Neural cell (in vitro differentiated cells): ENCODE results near the gene DCLK1. TPM values are rescaled to one million over a fixed set of nuclear protein-coding genes. Genes with fewer than 3 reads are reported as not detected.

Experiments
- H2AFZ ChIP-seq: fragments of 200-600, 300-800 bp; sonication (generic), shearing (Covaris generic); 2 replicates; pipeline ENCODE4 v1.6.0; 2014; ENCODE audit warnings: low read depth, mild to moderate bottlenecking, antibody characterized with exemption, low read length, moderate library complexity
- H3F3A ChIP-seq: fragments of 200-600 bp; shearing (Covaris generic); 2 replicates; pipeline ENCODE4 v1.6.1; 2016; ENCODE audit warnings: mild to moderate bottlenecking, moderate library complexity, mixed read lengths, antibody characterized with exemption, low read length; ENCODE audit not compliant: insufficient read depth, poor library complexity, severe bottlenecking
- H3K27ac ChIP-seq: fragments of 200-600, 300-800 bp; sonication (generic), shearing (Covaris generic); 2 replicates; pipeline ENCODE4 v1.5.1; 2014; ENCODE audit warnings: mild to moderate bottlenecking, low read length, moderate library complexity
- H3K27me3 ChIP-seq: fragments of 300-800, 200-600 bp; sonication (generic), shearing (Covaris generic); 2 replicates; pipeline ENCODE4 v1.6.0; 2014; ENCODE audit warnings: mild to moderate bottlenecking, low read depth, low read length, moderate library complexity; ENCODE audit not compliant: insufficient read depth
- H3K36me3 ChIP-seq: fragments of 300-800, 200-600 bp; sonication (generic), shearing (Covaris generic); 2 replicates; pipeline ENCODE4 v1.5.1; 2014; ENCODE audit warnings: mild to moderate bottlenecking, antibody characterized with exemption, low read length, moderate library complexity; ENCODE audit not compliant: insufficient read depth
- H3K4me2 ChIP-seq: fragments of 300-800, 200-600 bp; sonication (generic), shearing (Covaris generic); 2 replicates; pipeline ENCODE4 v1.6.0; 2014; ENCODE audit warnings: mild to moderate bottlenecking, low read length
- H3K4me3 ChIP-seq: fragments of 300-800, 200-600 bp; sonication (generic), shearing (Covaris generic); 2 replicates; pipeline ENCODE4 v1.5.1; 2014; ENCODE audit warnings: mild to moderate bottlenecking, low read length, moderate library complexity
- H3K79me2 ChIP-seq: fragments of 200-600 bp; shearing (Covaris generic); replicated peaks from 2 replicates; pipeline ENCODE4 v1.6.0; 2014; ENCODE audit warnings: mild to moderate bottlenecking, low read length, moderate library complexity; ENCODE audit not compliant: insufficient read depth
- H3K9ac ChIP-seq: fragments of 300-800, 200-600 bp; sonication (generic), shearing (Covaris generic); 2 replicates; pipeline ENCODE4 v1.6.1; 2016; ENCODE audit warnings: mild to moderate bottlenecking, low read length, mixed read lengths
- H3K9me2 ChIP-seq: fragments of 200-600 bp; shearing (Covaris generic); 2 replicates; pipeline ENCODE4 v1.6.1; 2016; ENCODE audit warnings: mild to moderate bottlenecking, low read length, mixed read lengths; ENCODE audit not compliant: insufficient read depth
- H3K9me3 ChIP-seq: fragments of 200-600, 300-800 bp; sonication (generic), shearing (Covaris generic); 2 replicates; pipeline ENCODE4 v1.6.1; 2016; ENCODE audit warnings: mild to moderate bottlenecking, mixed run types, low read length, moderate library complexity, mixed read lengths
- H4K20me1 ChIP-seq: fragments of 200-600 bp; shearing (Covaris generic); 2 replicates; pipeline ENCODE4 v1.6.1; 2016; ENCODE audit warnings: mild to moderate bottlenecking, mixed run types; ENCODE audit not compliant: insufficient read depth
- EP300 ChIP-seq: fragments of 450-650 bp; conservative IDR thresholded peaks from 2 replicates; pipeline ENCODE4 v1.6.1; 2014; ENCODE audit warnings: antibody characterized with exemption, mild to moderate bottlenecking, moderate library complexity; ENCODE audit not compliant: poor library complexity, severe bottlenecking
- EZH2 ChIP-seq: fragments of 200-600, 300-800 bp; shearing (Covaris generic), sonication (generic); IDR thresholded peaks from 2 replicates; pipeline ENCODE4 v1.6.1; 2014; ENCODE audit warnings: antibody characterized with exemption, low read length, borderline replicate concordance, mild to moderate bottlenecking; ENCODE audit not compliant: insufficient read depth, poor library complexity, severe bottlenecking
- MXI1 ChIP-seq: fragments of 450-650 bp; conservative IDR thresholded peaks from 2 replicates; pipeline ENCODE4 v1.6.1; 2014; ENCODE audit warnings: antibody characterized with exemption, mild to moderate bottlenecking; ENCODE audit not compliant: poor library complexity, severe bottlenecking
- POLR2AphosphoS5 ChIP-seq: IDR thresholded peaks from 2 replicates; pipeline ENCODE4 v1.6.1; 2012
- RAD21 ChIP-seq: fragments of 450-650 bp; conservative IDR thresholded peaks from 2 replicates; pipeline ENCODE4 v1.6.1; 2014; ENCODE audit warnings: antibody characterized with exemption, mild to moderate bottlenecking, moderate library complexity
- SMC3 ChIP-seq: fragments of 450-650 bp; conservative IDR thresholded peaks from 2 replicates; pipeline ENCODE4 v1.6.1; 2014; ENCODE audit warnings: antibody characterized with exemption, mild to moderate bottlenecking, moderate library complexity; ENCODE audit not compliant: poor library complexity
- TAF1 ChIP-seq: IDR thresholded peaks from 2 replicates; pipeline ENCODE4 v1.6.1; 2012; ENCODE audit warnings: low read depth
- polyA plus RNA-seq: library from polyadenylated mRNA; depleted of rRNA; stranded (reverse); fragments of >200 nt; gene quantifications from 2 replicates; pipeline ENCODE4 v1.2.3, GENCODE V29; 2014
- TF ChIP-seq, protein P1 (sequence below): IDR thresholded peaks from 2 replicates; pipeline ENCODE4 v1.6.1; 2012; ENCODE audit warnings: borderline replicate concordance
- TF ChIP-seq, protein P2 (sequence below): fragments of 450-650 bp; IDR thresholded peaks from 2 replicates; pipeline ENCODE4 v1.5.1; 2014; ENCODE audit warnings: antibody characterized with exemption, mild to moderate bottlenecking, moderate library complexity; ENCODE audit not compliant: poor library complexity, severe bottlenecking

DCLK1 gene
- polyA plus RNA-seq, 1 donor from 2014 or later, result 124 TPM

DNA sequence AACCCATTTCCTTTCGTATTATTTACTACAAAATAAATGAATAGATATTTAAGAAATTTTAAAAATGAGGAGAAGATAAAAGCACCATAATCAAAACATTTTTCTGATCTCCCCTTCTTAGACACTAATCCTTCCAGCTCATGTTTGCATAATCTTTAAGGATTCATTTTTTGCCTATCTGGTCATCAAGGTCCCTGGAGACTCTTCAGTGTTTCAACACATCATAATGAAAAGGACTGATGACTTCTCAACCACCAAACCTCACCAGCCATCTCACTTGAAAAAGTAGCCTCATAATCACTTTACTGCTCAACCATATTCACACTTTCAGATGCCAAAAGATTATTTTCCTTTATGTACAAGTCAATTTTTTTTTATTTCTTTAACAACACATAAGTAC lies 80.1 kb downstream of the DCLK1 start:
- Histone ChIP-seq H3K9me3 (no peaks in the 10 kb centered on the region), H3K4me2 (no peak overlapping the region), H3F3A (peaks cover 6% of the 10 kb centered on the region), H3K9ac (no peak overlapping the region), H2AFZ (no peak overlapping the region), H3K9me2 (no peaks in the 10 kb centered on the region), H3K4me3 (no peak overlapping the region), H3K36me3 (no peaks in the 10 kb centered on the region), H3K27ac (peak overlapping the region; percentile 54), H3K79me2 (peaks cover 27% of the 10 kb centered on the region), H3K27me3 (no peaks in the 10 kb centered on the region), H4K20me1 (no peaks in the 10 kb centered on the region)
- TF ChIP-seq, protein P1, sequence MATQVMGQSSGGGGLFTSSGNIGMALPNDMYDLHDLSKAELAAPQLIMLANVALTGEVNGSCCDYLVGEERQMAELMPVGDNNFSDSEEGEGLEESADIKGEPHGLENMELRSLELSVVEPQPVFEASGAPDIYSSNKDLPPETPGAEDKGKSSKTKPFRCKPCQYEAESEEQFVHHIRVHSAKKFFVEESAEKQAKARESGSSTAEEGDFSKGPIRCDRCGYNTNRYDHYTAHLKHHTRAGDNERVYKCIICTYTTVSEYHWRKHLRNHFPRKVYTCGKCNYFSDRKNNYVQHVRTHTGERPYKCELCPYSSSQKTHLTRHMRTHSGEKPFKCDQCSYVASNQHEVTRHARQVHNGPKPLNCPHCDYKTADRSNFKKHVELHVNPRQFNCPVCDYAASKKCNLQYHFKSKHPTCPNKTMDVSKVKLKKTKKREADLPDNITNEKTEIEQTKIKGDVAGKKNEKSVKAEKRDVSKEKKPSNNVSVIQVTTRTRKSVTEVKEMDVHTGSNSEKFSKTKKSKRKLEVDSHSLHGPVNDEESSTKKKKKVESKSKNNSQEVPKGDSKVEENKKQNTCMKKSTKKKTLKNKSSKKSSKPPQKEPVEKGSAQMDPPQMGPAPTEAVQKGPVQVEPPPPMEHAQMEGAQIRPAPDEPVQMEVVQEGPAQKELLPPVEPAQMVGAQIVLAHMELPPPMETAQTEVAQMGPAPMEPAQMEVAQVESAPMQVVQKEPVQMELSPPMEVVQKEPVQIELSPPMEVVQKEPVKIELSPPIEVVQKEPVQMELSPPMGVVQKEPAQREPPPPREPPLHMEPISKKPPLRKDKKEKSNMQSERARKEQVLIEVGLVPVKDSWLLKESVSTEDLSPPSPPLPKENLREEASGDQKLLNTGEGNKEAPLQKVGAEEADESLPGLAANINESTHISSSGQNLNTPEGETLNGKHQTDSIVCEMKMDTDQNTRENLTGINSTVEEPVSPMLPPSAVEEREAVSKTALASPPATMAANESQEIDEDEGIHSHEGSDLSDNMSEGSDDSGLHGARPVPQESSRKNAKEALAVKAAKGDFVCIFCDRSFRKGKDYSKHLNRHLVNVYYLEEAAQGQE, result no peak
- no peak for TF ChIP-seq MXI1
- TF ChIP-seq, protein P2, sequence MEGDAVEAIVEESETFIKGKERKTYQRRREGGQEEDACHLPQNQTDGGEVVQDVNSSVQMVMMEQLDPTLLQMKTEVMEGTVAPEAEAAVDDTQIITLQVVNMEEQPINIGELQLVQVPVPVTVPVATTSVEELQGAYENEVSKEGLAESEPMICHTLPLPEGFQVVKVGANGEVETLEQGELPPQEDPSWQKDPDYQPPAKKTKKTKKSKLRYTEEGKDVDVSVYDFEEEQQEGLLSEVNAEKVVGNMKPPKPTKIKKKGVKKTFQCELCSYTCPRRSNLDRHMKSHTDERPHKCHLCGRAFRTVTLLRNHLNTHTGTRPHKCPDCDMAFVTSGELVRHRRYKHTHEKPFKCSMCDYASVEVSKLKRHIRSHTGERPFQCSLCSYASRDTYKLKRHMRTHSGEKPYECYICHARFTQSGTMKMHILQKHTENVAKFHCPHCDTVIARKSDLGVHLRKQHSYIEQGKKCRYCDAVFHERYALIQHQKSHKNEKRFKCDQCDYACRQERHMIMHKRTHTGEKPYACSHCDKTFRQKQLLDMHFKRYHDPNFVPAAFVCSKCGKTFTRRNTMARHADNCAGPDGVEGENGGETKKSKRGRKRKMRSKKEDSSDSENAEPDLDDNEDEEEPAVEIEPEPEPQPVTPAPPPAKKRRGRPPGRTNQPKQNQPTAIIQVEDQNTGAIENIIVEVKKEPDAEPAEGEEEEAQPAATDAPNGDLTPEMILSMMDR, result no peak
- TF ChIP-seq EZH2, result no peak
- TF ChIP-seq POLR2AphosphoS5, result no peak
- no peak for TF ChIP-seq TAF1
- TF ChIP-seq SMC3, result no peak
- TF ChIP-seq EP300, result no peak
- no peak for TF ChIP-seq RAD21

DNA sequence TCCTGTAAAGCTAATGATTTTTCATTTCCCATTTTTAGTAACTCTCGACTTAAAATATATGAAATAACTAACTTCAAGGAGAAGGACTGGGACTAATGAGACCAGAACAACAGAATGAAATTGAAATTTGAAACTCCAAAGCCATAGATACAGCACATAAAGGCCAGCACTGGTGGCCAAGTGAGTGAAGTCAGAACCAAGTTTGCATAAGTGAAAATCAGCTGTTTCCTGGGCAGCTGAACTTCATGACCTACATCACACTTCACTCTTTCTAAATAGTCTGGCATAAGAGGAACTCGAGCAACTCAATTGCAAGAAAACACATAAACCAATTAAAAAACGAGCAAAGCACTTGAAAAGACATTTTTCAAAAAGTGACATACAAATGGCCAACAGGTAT lies 84.5 kb downstream of the DCLK1 start:
- no peaks in the 10 kb centered on the region for H3K9me2 ChIP-seq

More for the DNA sequence above, 84.5 kb downstream of the DCLK1 start:
- Histone ChIP-seq H3K36me3 (no peaks in the 10 kb centered on the region), H3K4me3 (no peak overlapping the region), H3K27ac (no peak overlapping the region), H3K9me3 (no peaks in the 10 kb centered on the region), H2AFZ (no peak overlapping the region), H3K4me2 (no peak overlapping the region), H3K27me3 (no peaks in the 10 kb centered on the region), H3K79me2 (peaks cover 43% of the 10 kb centered on the region), H4K20me1 (no peaks in the 10 kb centered on the region), H3K9ac (no peak overlapping the region), H3F3A (no peaks in the 10 kb centered on the region)
- TF ChIP-seq MXI1 (no peak), SMC3 (no peak), RAD21 (no peak), EZH2 (no peak), POLR2AphosphoS5 (no peak), TAF1 (no peak)
- TF ChIP-seq, protein P2, result no peak
- TF ChIP-seq, protein P1, result no peak
